HG03575 (cell line): ENCODE data around the gene MRTFB.
"Not testable (repeated sequence)": the region's sequence is repeated elsewhere in the genome, so short reads cannot be mapped to it uniquely, and the experiment has no call there.

Source experiments
- ATAC-seq: cut with Tn5 transposase; IDR thresholded peaks from one replicate; pipeline ENCODE4 v1.9.1; 2021; ENCODE audit not compliant: unreplicated experiment, insufficient number of reproducible peaks, low FRiP score; ENCODE audit errors: extremely low read depth

The MRTFB gene

DNA sequence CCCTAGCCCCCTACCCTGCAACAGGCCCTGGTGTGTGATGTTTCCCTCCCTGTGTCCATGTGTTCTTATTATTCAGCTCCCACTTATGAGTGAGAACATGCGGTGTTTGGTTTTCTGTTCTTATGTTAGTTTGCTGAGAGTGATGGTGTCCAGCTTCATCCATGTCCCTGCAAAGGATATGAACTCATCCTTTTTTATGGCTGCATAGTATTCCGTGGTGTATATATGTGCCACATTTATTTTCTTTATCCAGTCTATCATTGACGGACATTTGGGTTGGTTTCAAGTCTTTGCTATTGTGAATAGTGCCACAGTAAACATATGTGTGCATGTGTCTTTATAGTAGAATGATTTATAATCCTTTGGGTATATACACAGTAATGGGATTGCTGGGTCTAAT, 51.3 kb downstream of the MRTFB start:
- not testable (repeated sequence) for ATAC-seq

GRCh38 chr16:14125000-14125681, 54.0 kb downstream of the MRTFB start:
- ATAC-seq = no peak

DNA sequence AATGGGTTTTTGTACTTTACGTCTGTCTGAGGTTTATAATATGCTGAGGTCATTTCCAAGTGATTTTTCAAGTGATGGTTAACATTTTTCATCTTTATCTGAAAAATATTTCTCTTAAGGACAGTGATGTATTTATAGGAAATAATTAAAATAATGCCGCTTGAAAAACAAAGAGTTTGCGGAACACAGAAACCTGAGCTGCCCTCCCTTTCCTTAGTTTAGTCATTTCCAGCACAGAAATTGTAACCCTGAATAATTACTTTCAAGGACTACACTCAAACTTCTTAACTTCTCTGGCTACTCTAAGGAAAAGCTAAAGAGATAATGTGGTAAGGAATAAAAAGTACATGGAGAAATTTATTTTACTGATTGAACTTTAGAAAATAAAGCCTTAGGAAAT, 54.6 kb downstream of the MRTFB start:
- no peak for ATAC-seq

DNA sequence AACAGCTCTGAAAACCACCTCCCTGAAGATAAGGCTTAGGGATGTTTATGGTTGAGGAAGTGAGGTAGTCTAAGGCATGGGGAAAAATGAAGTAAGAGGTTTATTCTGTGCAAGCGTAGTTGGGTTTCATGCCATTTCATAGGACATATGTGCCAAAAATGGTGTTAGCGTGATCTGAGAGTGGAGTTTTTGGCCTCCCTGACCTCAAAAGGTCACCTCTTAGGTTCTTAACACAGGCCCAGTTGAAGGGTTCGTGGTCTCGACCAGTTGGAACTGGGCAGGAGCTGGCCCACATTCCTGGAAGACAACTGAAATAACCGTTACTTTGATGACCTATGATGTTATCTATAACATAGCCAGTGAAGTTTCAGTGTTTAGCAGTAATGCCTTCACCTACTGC, 57.0 kb downstream of the MRTFB start:
- ATAC-seq = no peak

DNA sequence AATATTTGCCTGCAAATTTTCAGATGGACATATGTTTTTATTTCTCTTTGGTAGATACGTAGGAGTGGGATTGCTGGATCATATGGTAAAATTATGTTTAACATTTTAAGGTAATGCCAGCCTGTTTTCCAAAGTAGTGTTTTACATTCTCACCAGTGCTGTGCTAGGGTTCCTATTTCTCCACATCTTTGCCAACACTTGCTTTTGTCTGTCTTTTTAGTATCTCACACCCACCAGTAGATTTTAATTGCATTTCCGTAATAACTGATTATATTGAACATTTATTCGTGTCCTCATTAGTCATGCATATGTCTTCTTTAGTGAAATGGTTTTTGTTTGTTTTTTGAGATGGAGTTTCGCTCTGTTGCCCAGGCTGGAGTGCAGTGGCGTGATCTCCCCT, 58.4 kb downstream of the MRTFB start:
- no peak for ATAC-seq

- no peak for ATAC-seq
Measured at GRCh38 chr16:14131774-14132695, 60.9 kb downstream of the MRTFB start.

- no peak for ATAC-seq
Measured at GRCh38 chr16:14132696-14133048, 61.6 kb downstream of the MRTFB start.

- no peak for ATAC-seq
Measured at GRCh38 chr16:14133907-14134306, 62.8 kb downstream of the MRTFB start.

GRCh38 chr16:14135704-14136103, 64.6 kb downstream of the MRTFB start:
- no peak for ATAC-seq

- no peak for ATAC-seq
Measured at GRCh38 chr16:14139872-14140271, 68.8 kb downstream of the MRTFB start.

DNA sequence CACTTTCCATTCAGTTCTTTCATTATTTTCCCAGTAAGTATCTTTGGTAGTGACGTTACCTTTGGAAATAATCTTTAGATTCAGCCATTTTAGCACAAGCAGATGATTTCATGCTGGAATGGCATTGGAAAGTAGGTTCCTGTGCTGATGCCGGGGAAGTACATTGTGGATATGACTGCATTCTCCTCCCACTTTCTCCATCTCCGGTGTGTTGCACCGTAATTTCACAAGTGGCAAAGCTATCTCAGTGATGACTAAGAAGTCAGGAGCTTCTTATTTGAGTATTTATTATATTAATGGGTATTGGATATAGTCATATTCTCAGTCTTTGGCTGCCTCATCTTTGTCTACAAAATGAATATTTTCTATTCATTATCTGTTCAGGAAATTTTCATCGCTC, 69.8 kb downstream of the MRTFB start:
- no peak for ATAC-seq

- no peak for ATAC-seq
Measured at GRCh38 chr16:14146445-14146844, 75.3 kb downstream of the MRTFB start.

GRCh38 chr16:14148016-14148415, 76.9 kb downstream of the MRTFB start:
- ATAC-seq = no peak

DNA sequence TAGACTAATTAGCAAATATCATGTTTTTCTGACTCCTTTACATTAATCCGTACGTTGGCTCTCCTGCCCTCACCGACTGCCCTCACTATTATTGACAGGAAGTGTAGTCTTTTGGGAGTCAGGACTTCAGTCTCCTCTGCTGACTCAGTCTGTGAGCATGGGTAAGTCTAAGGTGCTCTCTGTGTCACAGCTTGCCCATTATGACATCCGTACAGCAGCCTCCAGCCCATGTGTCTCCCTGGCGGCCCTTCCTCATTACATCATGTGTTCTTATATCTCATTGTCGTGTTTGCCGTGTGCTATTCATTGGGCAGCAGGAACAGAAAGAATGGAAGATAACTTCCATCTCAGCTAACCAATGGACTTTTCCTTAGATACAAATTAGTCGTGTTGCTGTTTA, 77.5 kb downstream of the MRTFB start:
- ATAC-seq = no peak

DNA sequence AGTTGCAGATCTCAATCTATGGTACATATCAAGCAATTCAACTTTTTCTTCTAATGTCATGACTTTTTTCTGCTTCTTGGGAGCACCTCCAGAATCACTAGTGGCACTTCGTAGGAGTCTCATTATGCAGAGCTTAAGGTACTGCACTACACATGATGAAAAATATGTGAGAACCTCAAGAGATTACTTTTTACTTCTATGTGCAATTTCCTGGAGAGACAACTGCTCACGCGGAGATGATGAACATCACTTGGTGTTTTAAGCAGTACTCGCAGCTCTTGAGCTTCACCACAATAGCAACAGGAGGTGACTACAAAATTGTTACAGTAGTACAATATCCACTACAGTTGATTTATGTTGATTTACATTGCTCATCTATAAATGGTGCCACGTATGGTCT, 79.7 kb downstream of the MRTFB start:
- no peak for ATAC-seq

- no peak for ATAC-seq
Measured at GRCh38 chr16:14151256-14152030, 80.3 kb downstream of the MRTFB start.

DNA sequence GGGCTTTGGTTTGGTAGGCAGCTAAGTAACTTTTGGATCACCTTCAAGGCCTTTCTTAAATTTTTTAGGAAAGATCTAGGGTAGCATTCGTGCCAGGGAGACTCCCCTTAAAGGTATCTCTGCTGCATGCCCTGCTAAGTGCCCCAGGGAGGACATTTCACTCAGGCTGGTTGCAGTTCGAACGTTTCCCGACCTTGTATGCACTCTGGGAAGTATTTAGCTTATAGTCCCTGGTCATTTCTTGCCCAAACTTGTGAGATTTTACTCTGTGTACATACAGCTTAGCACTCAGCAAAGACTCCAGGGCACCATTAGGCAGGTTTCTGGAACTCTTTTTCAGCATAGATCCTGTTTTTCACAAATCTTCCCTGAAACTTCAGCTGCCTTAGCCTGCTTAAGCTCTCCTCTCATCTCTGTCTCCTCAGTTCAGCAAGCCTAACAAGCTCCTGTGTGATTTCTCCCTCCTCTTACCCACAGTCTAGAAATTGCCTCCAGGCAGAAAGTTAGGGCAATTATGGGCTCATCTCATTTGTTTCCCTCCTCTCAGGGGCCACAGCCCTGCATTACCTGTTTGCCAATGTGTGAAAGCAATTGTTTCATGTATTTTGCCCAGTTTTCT, 84.6 kb downstream of the MRTFB start:
- ATAC-seq = no peak

GRCh38 chr16:14164916-14165662, 94.0 kb downstream of the MRTFB start:
- ATAC-seq = no peak

DNA sequence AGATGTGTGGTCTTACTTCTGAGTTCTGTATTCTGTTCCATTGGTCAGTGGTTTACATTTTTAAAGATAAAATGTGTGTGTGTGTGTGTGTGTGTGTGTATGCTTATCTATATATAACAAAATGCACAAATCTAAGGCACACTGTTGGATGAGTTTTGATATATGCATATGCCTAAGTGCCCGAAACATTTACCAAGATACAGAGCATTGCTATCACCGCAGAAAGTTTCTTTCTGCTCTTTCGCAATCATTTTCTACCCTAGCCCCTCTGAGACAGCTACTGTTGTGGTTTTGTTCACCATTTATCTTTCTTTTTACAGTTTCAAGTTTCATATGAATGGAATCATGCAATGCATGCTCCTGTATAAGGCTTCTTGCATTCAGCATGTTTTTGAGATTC, 97.0 kb downstream of the MRTFB start:
- ATAC-seq = no peak
